ENCODE measurements around the gene S100A11.
"Not testable (repeated sequence)": the region's sequence is repeated elsewhere in the genome, so short reads cannot be mapped to it uniquely, and the experiment has no call there.

S100A11 gene

DNA sequence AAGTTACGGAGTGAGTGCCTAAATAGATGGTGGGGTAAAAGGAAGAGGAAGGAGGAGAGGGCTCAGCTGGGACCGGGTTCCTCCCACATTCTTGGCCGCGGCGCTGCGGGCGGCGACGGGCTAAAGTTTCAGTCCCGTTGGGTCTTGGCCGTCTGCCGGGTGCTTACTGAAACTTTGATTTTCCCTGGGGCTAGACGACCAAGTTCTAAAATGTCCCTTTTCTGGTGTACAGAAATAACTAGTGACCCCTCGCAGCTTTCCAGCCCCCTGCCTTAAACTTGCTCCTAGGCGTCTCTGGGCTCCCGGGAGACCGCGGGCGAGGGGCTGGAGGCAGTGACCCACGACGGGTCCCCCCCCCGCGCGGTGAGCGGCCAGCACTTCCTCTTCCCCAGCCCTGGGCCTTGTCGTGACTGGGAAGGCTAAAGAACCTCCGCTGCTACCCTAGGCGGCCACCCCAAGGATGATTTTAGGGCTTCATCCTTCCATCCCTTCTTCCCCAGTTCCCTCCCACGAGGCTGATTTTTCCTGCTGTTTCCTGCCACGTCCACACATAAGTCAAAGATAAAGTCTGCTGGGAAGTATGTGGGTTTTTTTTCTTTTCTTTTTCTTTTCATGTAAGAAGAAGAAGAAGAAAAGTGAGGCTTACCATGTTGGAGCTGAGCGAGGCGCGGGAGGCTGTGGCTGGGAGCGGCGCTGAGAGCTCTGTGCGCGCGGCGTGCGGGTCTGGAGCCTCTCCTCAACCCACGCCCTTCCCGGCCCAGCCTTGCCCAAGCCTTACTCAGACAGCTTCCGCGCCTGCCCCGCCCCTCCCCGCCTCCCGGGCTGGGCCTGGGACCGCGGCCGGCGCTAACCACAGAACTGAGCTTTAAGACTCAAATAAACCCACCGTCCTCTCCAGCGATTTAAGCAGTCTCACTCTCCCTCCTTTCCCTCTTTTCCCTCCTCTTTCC, at the start of gene S100A11:
TSS of gene S100A11 (minus strand) at position 738 of the 950 bp plus-strand sequence. CDS start at position 649, 89 bp downstream.
- DNase-seq (peak; percentile 46), ATAC-seq (replicated peaks) (peak; percentile 75)
- peak within 1 kb of the TSS; percentile 96 for H3K27ac Mint-ChIP-seq
- peaks cover 16 to 35% of the 10 kb centered on the region in 2 donors for H3K4me1 Mint-ChIP-seq
- H3K27me3 Mint-ChIP-seq, result no peaks in the 10 kb centered on the region
- peak within 1 kb of the TSS; percentile 82 to 92 for H3K4me3 Mint-ChIP-seq
- peaks cover 8 to 10% of the 10 kb centered on the region in 2 donors for H3K36me3 Mint-ChIP-seq
- H3K9me3 Mint-ChIP-seq, result no peaks in the 10 kb centered on the region

DNA sequence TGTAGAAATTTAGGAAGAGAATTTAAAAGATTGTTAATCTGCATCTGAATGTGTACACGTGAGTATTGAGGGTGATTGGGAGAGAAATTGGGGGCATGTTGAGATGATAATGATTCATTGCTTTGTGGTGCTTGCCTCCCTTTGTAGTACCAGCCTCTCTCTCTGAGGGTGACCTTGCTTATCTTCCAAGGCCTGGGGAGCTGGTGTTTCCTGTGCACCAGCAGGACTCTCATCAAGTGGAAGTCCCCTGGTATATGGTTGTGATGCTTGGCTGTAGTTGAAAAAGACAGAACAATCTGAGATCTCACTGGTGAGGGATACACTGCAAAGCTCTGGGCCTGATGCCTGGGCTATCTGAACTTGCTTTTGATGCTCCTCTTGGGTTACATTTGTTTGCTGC, 48.0 kb upstream of the S100A11 start:
- no peak overlapping the region for H3K4me3 Mint-ChIP-seq
- DNase-seq (no peak), ATAC-seq (replicated peaks) (no peak)
- H3K36me3 Mint-ChIP-seq, result no peaks in the 10 kb centered on the region
- H3K27ac Mint-ChIP-seq, result no peak overlapping the region
- no peaks in the 10 kb centered on the region for H3K4me1 Mint-ChIP-seq
- H3K27me3 Mint-ChIP-seq, result peaks cover 10 to 15% of the 10 kb centered on the region in 2 donors
- H3K9me3 Mint-ChIP-seq, result no peaks in the 10 kb centered on the region

DNA sequence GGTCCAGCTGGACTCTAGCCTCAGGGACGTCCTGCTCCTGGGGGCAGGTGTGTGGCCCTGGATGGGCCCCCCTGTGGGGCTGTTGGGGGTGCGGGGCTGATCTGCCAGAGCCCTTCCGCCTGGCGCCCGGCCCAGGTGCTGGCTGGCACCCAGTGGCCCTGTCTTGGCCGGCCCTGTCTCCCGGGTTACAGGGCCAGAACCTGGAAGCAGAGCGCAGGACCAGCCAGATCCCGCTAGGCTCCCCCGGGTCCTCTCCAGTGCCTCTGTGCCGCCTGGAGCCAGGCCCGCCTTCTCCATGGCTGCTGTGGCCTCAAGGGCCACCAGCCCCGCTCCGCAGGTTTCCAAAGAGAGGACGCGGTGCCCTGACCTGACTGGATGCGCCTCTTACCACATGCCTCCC, 44.2 kb upstream of the S100A11 start:
- not testable (repeated sequence) for H3K36me3 Mint-ChIP-seq; H3K4me3 Mint-ChIP-seq; ATAC-seq (replicated peaks); H3K4me1 Mint-ChIP-seq; DNase-seq; H3K27ac Mint-ChIP-seq; H3K9me3 Mint-ChIP-seq
- H3K27me3 Mint-ChIP-seq, result peaks cover 16 to 18% of the 10 kb centered on the region in 2 donors

DNA sequence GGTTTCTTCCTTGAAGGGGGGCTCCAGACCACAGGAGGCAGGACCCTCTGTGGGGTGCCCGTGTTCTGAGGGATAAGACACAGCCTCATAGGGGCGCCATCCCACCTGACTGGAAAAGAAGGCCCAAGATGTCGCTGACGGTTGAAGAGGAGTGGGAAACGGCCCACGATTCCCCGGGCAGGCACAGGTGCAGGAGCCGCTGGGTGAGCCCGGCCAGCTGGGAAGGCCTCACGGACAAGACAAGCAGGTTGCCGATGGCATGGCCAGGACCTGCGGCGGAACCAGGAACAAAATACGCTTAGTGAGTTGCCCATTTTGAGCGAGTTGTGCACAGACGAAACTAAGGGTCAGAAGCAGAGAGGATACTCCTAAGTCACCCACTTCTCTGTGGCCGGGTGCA, 43.7 kb upstream of the S100A11 start:
- not testable (repeated sequence) for DNase-seq; H3K27ac Mint-ChIP-seq; H3K4me3 Mint-ChIP-seq; ATAC-seq (replicated peaks); H3K4me1 Mint-ChIP-seq; H3K36me3 Mint-ChIP-seq; H3K9me3 Mint-ChIP-seq
- H3K27me3 Mint-ChIP-seq, result peaks cover 16 to 18% of the 10 kb centered on the region in 2 donors

DNA sequence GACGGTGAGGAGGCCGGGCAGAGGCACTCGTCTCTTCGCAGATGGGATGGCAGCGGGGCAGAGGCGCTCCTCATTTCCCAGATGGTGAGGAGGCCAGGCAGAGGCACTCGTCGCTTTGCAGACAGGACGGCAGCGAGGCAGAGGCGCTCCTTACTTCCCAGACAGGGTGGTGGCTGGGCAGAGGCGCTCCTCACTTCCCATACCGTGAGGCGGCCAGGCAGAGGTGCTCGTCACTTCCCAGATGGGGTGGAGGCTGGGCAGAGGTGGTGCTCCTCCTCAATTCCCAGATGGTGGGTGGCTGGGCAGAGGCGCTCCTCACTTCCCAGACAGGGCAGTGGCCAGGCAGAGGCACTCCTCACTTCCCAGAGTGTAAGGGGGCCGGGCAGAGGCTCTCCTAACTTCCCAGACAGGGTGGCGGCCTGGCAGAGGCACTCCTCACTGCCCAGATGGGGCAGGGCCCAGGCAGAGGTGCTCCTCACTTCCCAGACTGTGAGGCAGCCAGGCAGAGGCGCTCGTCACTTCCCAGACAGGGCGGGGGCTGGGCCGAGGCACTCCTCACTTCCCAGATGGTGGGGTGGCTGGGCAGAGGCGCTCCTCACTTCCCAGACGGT, 42.1 kb upstream of the S100A11 start:
- no peak overlapping the region for H3K4me3 Mint-ChIP-seq
- H3K27me3 Mint-ChIP-seq, result peaks cover 18 to 26% of the 10 kb centered on the region in 2 donors
- no peaks in the 10 kb centered on the region for H3K4me1 Mint-ChIP-seq
- no peak overlapping the region for H3K27ac Mint-ChIP-seq
- H3K9me3 Mint-ChIP-seq, result no peaks in the 10 kb centered on the region
- ATAC-seq (replicated peaks) (no peak), DNase-seq (no peak)
- no peaks in the 10 kb centered on the region for H3K36me3 Mint-ChIP-seq

DNA sequence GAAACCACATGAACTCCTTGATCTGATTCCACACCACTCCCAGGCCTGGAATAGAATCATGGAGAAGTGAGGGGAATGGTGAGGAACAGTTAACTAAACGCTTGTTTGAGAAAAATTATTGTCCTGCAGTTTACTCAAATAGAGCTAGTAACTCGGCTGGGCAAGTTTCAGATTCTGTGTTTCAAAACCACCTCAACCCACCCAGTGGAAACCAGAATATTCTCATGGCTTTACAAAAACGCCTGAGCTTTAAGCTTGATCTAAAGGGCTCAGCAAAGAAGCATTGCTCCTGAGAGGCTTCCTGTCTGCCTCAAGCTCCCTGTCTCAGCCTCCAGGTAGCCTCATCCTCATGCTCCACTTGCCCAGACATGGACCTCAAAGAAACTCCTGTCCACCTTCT, 35.5 kb upstream of the S100A11 start:
- H3K27ac Mint-ChIP-seq, result no peak overlapping the region
- H3K27me3 Mint-ChIP-seq, result peaks cover 30 to 50% of the 10 kb centered on the region in 2 donors
- H3K9me3 Mint-ChIP-seq, result no peaks in the 10 kb centered on the region
- no peak overlapping the region for H3K4me3 Mint-ChIP-seq
- no peaks in the 10 kb centered on the region for H3K4me1 Mint-ChIP-seq
- H3K36me3 Mint-ChIP-seq, result no peaks in the 10 kb centered on the region
- no peak for DNase-seq
- ATAC-seq (replicated peaks), result no peak

DNA sequence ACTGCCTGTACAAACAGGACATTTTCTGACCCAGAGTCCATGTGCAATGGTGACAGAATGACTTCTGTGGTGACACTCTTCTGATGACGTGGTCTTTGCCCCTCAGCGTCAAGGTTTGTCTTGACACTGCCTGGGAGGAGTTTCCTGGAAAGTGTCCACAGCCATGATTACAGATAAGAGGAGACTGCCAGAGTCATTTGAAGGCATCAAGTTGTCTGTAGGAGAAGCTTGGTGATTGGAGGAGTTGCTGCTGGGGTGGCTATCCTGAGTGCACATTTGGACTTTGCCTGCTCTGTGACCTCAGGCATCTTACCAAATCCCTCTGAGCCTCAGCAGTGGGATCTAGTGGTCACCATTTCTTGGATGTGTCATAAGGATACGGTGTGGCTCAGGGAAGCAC, 34.3 kb upstream of the S100A11 start:
- no peaks in the 10 kb centered on the region for H3K4me1 Mint-ChIP-seq
- H3K27ac Mint-ChIP-seq, result no peak overlapping the region
- no peak for DNase-seq
- no peaks in the 10 kb centered on the region for H3K36me3 Mint-ChIP-seq
- no peak overlapping the region for H3K4me3 Mint-ChIP-seq
- H3K9me3 Mint-ChIP-seq, result no peaks in the 10 kb centered on the region
- H3K27me3 Mint-ChIP-seq, result peaks cover 33 to 53% of the 10 kb centered on the region in 2 donors
- ATAC-seq (replicated peaks), result no peak

DNA sequence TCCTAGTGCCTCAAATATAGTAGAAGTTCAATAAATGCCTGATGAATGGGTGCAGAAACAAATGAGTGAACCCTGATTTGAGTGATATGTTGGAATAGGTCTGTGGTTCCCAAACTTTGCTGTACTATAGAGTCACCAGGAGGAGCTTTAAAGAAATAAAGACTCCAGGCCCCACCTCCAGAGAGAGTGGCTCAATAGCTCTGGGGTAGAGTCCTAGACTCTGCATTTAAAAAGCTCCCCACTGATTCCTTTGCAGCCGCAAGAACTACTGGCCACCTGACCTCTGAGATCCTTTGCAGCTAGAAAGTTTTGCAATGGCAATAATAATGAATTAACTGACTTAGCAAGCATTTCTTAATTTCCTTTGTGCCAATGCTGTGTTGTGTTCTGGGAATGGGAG, 31.1 kb upstream of the S100A11 start:
- Mint-ChIP-seq H3K27ac (no peak overlapping the region), H3K36me3 (no peaks in the 10 kb centered on the region), H3K4me1 (no peaks in the 10 kb centered on the region), H3K27me3 (peaks cover 35 to 53% of the 10 kb centered on the region in 2 donors), H3K4me3 (no peak overlapping the region), H3K9me3 (no peaks in the 10 kb centered on the region)
- DNase-seq (no peak), ATAC-seq (replicated peaks) (no peak)

DNA sequence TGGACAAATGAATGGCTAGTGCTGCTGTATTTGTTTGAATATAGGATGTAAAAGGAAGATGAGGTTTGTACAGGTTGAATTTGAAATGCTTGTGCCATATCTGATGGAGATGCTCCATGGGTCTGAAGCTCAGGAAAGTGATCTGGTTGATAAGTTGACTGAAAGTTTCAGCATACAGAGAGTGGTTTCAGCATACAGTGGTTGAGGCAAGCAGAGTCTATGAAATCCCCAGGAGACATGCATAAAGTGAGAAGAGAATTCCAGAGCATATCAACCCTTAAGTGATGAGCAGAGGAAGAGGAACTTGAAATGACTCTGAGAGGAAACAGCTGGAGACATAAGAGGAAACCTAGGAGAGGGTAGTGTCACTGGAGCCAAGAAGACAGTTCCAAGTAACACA, 30.3 kb upstream of the S100A11 start:
- Mint-ChIP-seq H3K36me3 (no peaks in the 10 kb centered on the region), H3K4me1 (no peaks in the 10 kb centered on the region), H3K9me3 (no peaks in the 10 kb centered on the region), H3K27me3 (peaks cover 30 to 45% of the 10 kb centered on the region in 2 donors), H3K27ac (no peak overlapping the region), H3K4me3 (no peak overlapping the region)
- DNase-seq, result no peak
- no peak for ATAC-seq (replicated peaks)

DNA sequence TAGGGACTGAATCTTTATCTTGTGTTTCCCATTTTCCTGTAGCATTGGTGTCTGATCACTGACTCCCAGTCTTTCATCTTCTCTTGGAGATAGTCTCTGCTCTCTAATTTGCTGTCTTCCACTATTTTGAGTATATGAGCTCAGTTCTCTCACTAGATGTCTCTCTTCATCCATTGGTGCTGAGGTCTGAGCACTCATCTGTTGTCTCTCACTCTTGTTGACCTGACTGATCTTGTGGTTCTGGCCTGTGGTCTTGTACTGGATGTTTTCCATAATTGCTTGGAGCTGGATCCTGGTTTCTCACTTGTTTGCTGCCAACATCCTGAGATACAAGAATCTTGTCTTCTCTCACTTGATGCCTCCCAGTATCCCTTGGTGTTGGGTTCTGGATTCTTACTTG, 25.1 kb upstream of the S100A11 start:
- Mint-ChIP-seq H3K27ac (no peak overlapping the region), H3K27me3 (peaks cover 19 to 23% of the 10 kb centered on the region in 2 donors), H3K9me3 (no peaks in the 10 kb centered on the region), H3K4me3 (no peak overlapping the region), H3K4me1 (no peaks in the 10 kb centered on the region), H3K36me3 (no peaks in the 10 kb centered on the region)
- ATAC-seq (replicated peaks) (no peak), DNase-seq (no peak)

DNA sequence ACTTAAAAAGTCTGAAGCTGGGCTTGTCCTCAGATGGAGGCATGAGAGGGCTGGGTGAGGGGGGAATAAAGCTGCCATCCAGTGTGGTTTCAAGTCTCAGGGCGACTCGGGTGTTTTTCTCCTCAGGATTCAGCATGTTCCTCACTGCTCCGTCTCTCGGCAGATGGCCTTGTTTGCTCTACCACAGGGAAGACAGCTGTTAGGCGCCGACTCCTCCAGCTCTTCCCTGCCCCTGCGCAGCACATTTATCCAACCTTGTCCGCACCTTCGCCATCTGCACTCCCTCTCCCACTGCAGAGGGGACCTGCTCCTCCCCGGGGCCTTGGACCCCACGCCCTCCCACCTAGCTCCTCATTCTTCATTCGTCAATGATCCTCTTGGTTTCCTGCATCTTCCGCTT, 16.6 kb upstream of the S100A11 start:
- no peaks in the 10 kb centered on the region for H3K36me3 Mint-ChIP-seq
- ATAC-seq (replicated peaks), result no peak
- H3K27me3 Mint-ChIP-seq, result peaks cover 9% of the 10 kb centered on the region in 2 donors
- H3K27ac Mint-ChIP-seq, result no peak overlapping the region
- no peak overlapping the region for H3K4me3 Mint-ChIP-seq
- no peaks in the 10 kb centered on the region for H3K9me3 Mint-ChIP-seq
- DNase-seq, result no peak
- H3K4me1 Mint-ChIP-seq, result peaks cover 4 to 8% of the 10 kb centered on the region in 2 donors

DNA sequence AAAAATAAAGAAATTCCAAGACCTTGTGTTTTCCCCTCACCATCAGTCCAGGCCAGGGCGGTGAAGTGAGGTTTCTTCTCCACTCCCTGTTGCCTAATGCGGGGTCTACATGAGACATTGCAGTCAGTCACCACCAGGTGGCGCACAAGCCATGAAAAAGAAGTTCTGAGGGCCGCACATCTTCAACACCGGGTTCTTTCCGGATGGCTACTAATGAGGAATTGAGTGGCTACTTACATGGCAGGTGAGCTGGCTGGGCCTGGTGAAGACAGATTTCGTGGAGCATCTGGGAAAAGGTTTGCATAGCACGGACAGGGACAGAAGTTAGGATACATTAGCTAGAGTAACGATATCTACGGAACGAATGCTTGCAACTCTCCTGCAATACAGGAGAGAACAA, 15.8 kb upstream of the S100A11 start:
- Mint-ChIP-seq H3K9me3 (no peaks in the 10 kb centered on the region), H3K4me1 (peaks cover 12 to 15% of the 10 kb centered on the region in 2 donors), H3K27me3 (peaks cover 9% of the 10 kb centered on the region in 2 donors), H3K4me3 (no peak overlapping the region), H3K36me3 (no peaks in the 10 kb centered on the region), H3K27ac (no peak overlapping the region)
- no peak for ATAC-seq (replicated peaks)
- peak; percentile 64 for DNase-seq

DNA sequence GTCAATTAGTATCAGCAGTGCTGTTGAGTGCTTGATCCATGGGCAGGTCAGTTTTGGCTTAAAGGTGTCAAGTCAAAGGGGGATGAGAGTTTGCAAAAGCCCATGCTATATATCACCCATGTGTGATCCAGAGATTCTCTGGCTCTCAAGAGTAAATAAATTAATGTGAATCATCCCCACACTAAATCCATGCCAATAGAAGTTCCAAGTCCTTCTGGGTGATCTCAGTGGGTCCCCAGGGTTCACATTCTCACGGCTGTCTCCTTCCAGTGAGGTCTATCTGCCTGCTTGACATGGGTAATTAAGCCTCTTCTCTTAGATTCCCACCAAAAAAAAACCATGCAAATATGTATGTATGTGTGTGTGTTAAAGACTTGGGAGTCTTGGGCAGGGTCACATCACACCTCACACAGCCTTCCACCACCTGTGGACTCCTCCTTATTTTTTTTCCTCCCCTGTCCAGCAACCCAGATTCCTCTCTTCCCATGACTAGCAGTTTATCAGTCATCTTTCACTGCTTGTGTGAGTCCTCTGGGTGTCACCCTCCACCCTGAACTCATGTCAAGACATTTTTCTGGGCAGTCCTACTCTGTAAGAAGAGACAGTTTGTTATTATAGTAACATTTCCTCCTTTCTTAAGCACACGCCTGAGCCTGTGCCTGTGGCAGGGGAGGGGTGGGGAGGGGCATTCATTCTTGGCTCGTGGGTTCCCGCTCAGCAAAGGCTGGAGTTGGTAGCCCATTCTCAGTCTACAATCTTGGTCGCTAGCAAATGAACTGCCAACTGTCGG, 14.3 kb upstream of the S100A11 start:
- no peak overlapping the region for H3K4me3 Mint-ChIP-seq
- no peaks in the 10 kb centered on the region for H3K36me3 Mint-ChIP-seq
- H3K27me3 Mint-ChIP-seq, result peaks cover 9% of the 10 kb centered on the region in 2 donors
- no peak for DNase-seq
- peak overlapping the region; percentile 38 for H3K27ac Mint-ChIP-seq
- H3K9me3 Mint-ChIP-seq, result no peaks in the 10 kb centered on the region
- no peak for ATAC-seq (replicated peaks)
- peaks cover 12 to 18% of the 10 kb centered on the region in 2 donors for H3K4me1 Mint-ChIP-seq

DNA sequence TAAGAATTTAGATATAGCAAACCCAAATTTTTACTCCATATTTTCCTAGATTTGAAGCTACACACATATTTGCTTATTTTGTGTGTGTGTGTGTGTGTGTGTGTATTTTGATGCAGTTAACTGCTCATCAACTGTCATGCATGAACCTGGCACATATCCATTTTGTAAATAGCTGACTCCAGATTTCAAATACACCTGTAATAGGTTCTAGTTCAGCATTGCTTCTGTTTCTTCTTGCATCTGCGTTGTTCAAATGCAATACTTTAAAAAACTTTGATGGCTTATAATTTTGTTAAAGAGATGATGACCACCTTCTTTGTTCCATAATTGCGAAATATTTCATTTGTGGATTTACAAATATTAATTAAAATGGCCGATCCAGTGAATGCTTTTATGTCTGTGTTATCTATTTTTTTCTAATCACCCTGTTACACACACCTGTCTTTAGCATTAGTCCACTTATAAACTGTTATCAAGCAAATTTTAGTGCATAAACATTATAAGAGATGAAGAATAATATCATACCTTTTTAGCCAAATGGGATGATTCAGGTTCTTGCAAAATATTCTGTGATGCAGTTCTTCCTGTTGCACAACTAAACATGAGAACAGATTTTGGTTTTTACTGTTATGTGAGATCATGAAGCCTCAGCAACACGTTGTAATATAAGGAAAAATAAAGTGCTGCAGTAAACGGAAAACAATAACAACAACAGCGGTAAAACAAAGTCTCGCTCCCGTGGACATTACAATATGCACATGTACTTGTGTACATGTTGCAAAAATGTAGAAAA, 12.7 kb upstream of the S100A11 start:
- no peak overlapping the region for H3K27ac Mint-ChIP-seq
- ATAC-seq (replicated peaks), result no peak
- H3K27me3 Mint-ChIP-seq, result peaks cover 14 to 15% of the 10 kb centered on the region in 2 donors
- no peak for DNase-seq
- peaks cover 12 to 18% of the 10 kb centered on the region in 2 donors for H3K4me1 Mint-ChIP-seq
- no peak overlapping the region for H3K4me3 Mint-ChIP-seq
- no peaks in the 10 kb centered on the region for H3K36me3 Mint-ChIP-seq
- H3K9me3 Mint-ChIP-seq, result no peaks in the 10 kb centered on the region
